ENCODE data around the gene NINL.

The NINL gene

GRCh38 chr20:25526446-25526845 lies 58.9 kb downstream of the NINL start:
- no peak for DNase-seq
- Histone ChIP-seq H3K18ac (ENCODE audit: low read length) (no peak overlapping the region), H2BK120ac (ENCODE audit: low read depth, low read length) (no peak overlapping the region), H3K56ac (ENCODE audit: low read length) (no peak overlapping the region), H3K4ac (ENCODE audit: low read depth, low read length) (no peak overlapping the region), H4K5ac (ENCODE audit: low read length) (no peak overlapping the region), H3K27me3 (ENCODE audit: insufficient read depth, low read length, poor library complexity) (no peaks in the 10 kb centered on the region), H3K27ac (ENCODE audit: low read depth, low read length) (no peak overlapping the region), H4K8ac (ENCODE audit: low read depth, low read length) (no peak overlapping the region), H3K9ac (ENCODE audit: low read length) (no peak overlapping the region), H2BK15ac (replicated peaks; ENCODE audit: low read depth) (no peak overlapping the region), H3K79me1 (ENCODE audit: low read length) (peaks cover 12% of the 10 kb centered on the region), H3K4me3 (ENCODE audit: low read length) (no peak overlapping the region), H3K36me3 (ENCODE audit: control insufficient read depth, insufficient read depth, low read length) (peaks cover 5% of the 10 kb centered on the region), H3K4me2 (ENCODE audit: low read length) (no peak overlapping the region), H3K79me2 (ENCODE audit: control insufficient read depth, insufficient read depth, low read length) (peaks cover 8% of the 10 kb centered on the region), H2AK5ac (ENCODE audit: low read length) (no peak overlapping the region), H2BK5ac (ENCODE audit: low read length) (no peak overlapping the region), H3K4me1 (ENCODE audit: control insufficient read depth, low read depth, low read length) (no peaks in the 10 kb centered on the region), H3K23ac (ENCODE audit: low read length) (no peak overlapping the region)
- no CpG with 5 or more reads among the region's 9 CpGs for WGBS (ENCODE audit: extremely low coverage, insufficient coverage, low lambda C conversion rate)

DNA sequence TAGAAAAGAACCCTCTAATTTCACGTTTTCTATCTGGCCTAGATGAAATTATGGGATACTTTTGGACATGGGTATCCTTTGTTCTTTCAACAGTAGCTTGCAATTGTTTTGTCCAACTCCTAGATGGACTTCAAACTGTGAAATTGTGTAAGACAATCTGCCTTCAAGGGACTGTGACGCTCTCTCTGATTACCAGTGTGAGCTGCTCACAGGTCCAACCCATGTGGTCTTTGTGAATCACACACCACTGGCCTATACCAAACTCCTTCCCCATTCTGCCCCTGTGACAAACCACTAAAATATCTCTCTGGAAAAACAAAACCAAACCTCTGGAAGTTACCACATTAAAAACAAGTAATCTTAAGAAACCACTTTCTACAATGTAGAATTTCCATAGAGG lies 59.5 kb downstream of the NINL start:
- Histone ChIP-seq H3K79me2 (ENCODE audit: control insufficient read depth, insufficient read depth, low read length) (peaks cover 8% of the 10 kb centered on the region), H3K4me1 (ENCODE audit: control insufficient read depth, low read depth, low read length) (no peaks in the 10 kb centered on the region), H3K9ac (ENCODE audit: low read length) (no peak overlapping the region), H3K36me3 (ENCODE audit: control insufficient read depth, insufficient read depth, low read length) (peaks cover 6% of the 10 kb centered on the region), H4K5ac (ENCODE audit: low read length) (no peak overlapping the region), H3K56ac (ENCODE audit: low read length) (no peak overlapping the region), H2BK15ac (replicated peaks; ENCODE audit: low read depth) (no peak overlapping the region), H4K8ac (ENCODE audit: low read depth, low read length) (no peak overlapping the region), H3K18ac (ENCODE audit: low read length) (no peak overlapping the region), H3K4me3 (ENCODE audit: low read length) (no peak overlapping the region), H2AK5ac (ENCODE audit: low read length) (no peak overlapping the region), H3K27me3 (ENCODE audit: insufficient read depth, low read length, poor library complexity) (no peaks in the 10 kb centered on the region), H3K27ac (ENCODE audit: low read depth, low read length) (no peak overlapping the region), H3K79me1 (ENCODE audit: low read length) (peaks cover 12% of the 10 kb centered on the region), H3K4me2 (ENCODE audit: low read length) (no peak overlapping the region), H3K4ac (ENCODE audit: low read depth, low read length) (no peak overlapping the region), H3K23ac (ENCODE audit: low read length) (no peak overlapping the region), H2BK120ac (ENCODE audit: low read depth, low read length) (no peak overlapping the region), H2BK5ac (ENCODE audit: low read length) (no peak overlapping the region)
- WGBS (ENCODE audit: extremely low coverage, insufficient coverage, low lambda C conversion rate) = no CpG with 5 or more reads among the region's 2 CpGs
- no peak for DNase-seq

DNA sequence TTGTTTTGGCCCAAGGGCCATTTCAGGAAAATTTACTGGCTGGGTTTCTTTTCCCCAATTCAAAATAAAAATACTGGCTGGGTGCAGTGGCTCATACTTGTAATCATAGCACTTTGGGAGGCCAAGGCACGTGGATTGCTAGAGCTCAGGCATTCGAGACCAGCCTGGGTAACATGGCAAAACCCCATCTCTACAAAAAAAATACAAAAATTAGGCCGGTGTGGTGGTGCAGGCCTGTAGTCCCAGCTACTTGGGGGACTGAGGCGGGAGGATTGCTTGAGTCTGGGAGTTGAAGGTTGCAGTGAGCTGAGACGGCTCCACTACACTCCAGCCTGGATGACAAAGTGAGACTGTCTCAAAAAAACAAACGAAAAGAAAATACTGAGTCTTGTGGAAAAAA lies 60.0 kb downstream of the NINL start:
- peaks cover 8% of the 10 kb centered on the region for H3K79me2 ChIP-seq (ENCODE audit: control insufficient read depth, insufficient read depth, low read length)
- H3K27me3 ChIP-seq (ENCODE audit: insufficient read depth, low read length, poor library complexity) = no peaks in the 10 kb centered on the region
- no peak overlapping the region for H2BK15ac ChIP-seq (replicated peaks; ENCODE audit: low read depth)
- no peak overlapping the region for H3K18ac ChIP-seq (ENCODE audit: low read length)
- no peak overlapping the region for H2BK120ac ChIP-seq (ENCODE audit: low read depth, low read length)
- no peak overlapping the region for H3K56ac ChIP-seq (ENCODE audit: low read length)
- no peak overlapping the region for H3K9ac ChIP-seq (ENCODE audit: low read length)
- H3K23ac ChIP-seq (ENCODE audit: low read length) = no peak overlapping the region
- H2BK5ac ChIP-seq (ENCODE audit: low read length) = no peak overlapping the region
- H3K4me1 ChIP-seq (ENCODE audit: control insufficient read depth, low read depth, low read length) = no peaks in the 10 kb centered on the region
- H3K4me2 ChIP-seq (ENCODE audit: low read length) = no peak overlapping the region
- WGBS (ENCODE audit: extremely low coverage, insufficient coverage, low lambda C conversion rate) = no CpG with 5 or more reads among the region's 6 CpGs
- no peak for DNase-seq
- H4K5ac ChIP-seq (ENCODE audit: low read length) = no peak overlapping the region
- H3K36me3 ChIP-seq (ENCODE audit: control insufficient read depth, insufficient read depth, low read length) = peaks cover 6% of the 10 kb centered on the region
- H4K8ac ChIP-seq (ENCODE audit: low read depth, low read length) = no peak overlapping the region
- H3K4ac ChIP-seq (ENCODE audit: low read depth, low read length) = no peak overlapping the region
- no peak overlapping the region for H3K27ac ChIP-seq (ENCODE audit: low read depth, low read length)
- no peak overlapping the region for H2AK5ac ChIP-seq (ENCODE audit: low read length)
- H3K79me1 ChIP-seq (ENCODE audit: low read length) = peaks cover 12% of the 10 kb centered on the region
- H3K4me3 ChIP-seq (ENCODE audit: low read length) = no peak overlapping the region

- Histone ChIP-seq H2BK5ac (ENCODE audit: low read length) (no peak overlapping the region), H3K4me3 (ENCODE audit: low read length) (no peak overlapping the region), H3K27ac (ENCODE audit: low read depth, low read length) (no peak overlapping the region), H4K8ac (ENCODE audit: low read depth, low read length) (no peak overlapping the region), H3K4me1 (ENCODE audit: control insufficient read depth, low read depth, low read length) (no peaks in the 10 kb centered on the region), H2BK120ac (ENCODE audit: low read depth, low read length) (no peak overlapping the region), H3K27me3 (ENCODE audit: insufficient read depth, low read length, poor library complexity) (no peaks in the 10 kb centered on the region), H2BK15ac (replicated peaks; ENCODE audit: low read depth) (no peak overlapping the region), H3K4me2 (ENCODE audit: low read length) (no peak overlapping the region), H3K18ac (ENCODE audit: low read length) (no peak overlapping the region), H3K23ac (ENCODE audit: low read length) (no peak overlapping the region), H3K79me1 (ENCODE audit: low read length) (peaks cover 8% of the 10 kb centered on the region), H3K4ac (ENCODE audit: low read depth, low read length) (no peak overlapping the region), H4K5ac (ENCODE audit: low read length) (no peak overlapping the region), H3K36me3 (ENCODE audit: control insufficient read depth, insufficient read depth, low read length) (peaks cover 6% of the 10 kb centered on the region), H3K56ac (ENCODE audit: low read length) (no peak overlapping the region), H3K79me2 (ENCODE audit: control insufficient read depth, insufficient read depth, low read length) (peaks cover 2% of the 10 kb centered on the region), H3K9ac (ENCODE audit: low read length) (no peak overlapping the region), H2AK5ac (ENCODE audit: low read length) (no peak overlapping the region)
- WGBS (ENCODE audit: extremely low coverage, insufficient coverage, low lambda C conversion rate) = no CpG with 5 or more reads among the region's 2 CpGs
- no peak for DNase-seq
Observed at GRCh38 chr20:25521382-25521781, 63.9 kb downstream of the NINL start.

DNA sequence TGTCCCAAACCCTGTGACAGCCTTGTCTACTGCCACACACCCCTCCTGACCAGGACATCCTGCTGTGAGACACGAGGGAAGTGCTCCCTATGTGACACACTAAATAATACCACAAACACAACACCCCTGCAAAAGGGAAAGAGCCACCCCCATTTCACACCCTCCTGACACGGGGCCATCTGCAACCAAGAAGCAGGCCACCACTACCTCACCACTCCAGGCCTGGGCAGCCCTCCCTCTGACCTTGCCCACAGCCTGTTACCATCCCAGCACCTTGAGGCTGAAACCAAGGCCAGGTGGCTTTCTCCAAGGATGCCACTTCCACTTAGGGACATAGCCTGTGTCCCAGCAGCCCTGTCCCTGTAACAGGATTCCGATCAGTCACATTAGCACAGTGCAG lies 68.2 kb downstream of the NINL start:
- no peak overlapping the region for H2BK15ac ChIP-seq (replicated peaks; ENCODE audit: low read depth)
- H4K8ac ChIP-seq (ENCODE audit: low read depth, low read length) = no peak overlapping the region
- no peaks in the 10 kb centered on the region for H3K4me1 ChIP-seq (ENCODE audit: control insufficient read depth, low read depth, low read length)
- no peak for DNase-seq
- H3K36me3 ChIP-seq (ENCODE audit: control insufficient read depth, insufficient read depth, low read length) = peaks cover 4% of the 10 kb centered on the region
- no peak overlapping the region for H3K18ac ChIP-seq (ENCODE audit: low read length)
- no peak overlapping the region for H3K9ac ChIP-seq (ENCODE audit: low read length)
- H3K27me3 ChIP-seq (ENCODE audit: insufficient read depth, low read length, poor library complexity) = no peaks in the 10 kb centered on the region
- H3K4me2 ChIP-seq (ENCODE audit: low read length) = no peak overlapping the region
- no peak overlapping the region for H3K4ac ChIP-seq (ENCODE audit: low read depth, low read length)
- H4K5ac ChIP-seq (ENCODE audit: low read length) = no peak overlapping the region
- H2BK120ac ChIP-seq (ENCODE audit: low read depth, low read length) = no peak overlapping the region
- no peak overlapping the region for H3K27ac ChIP-seq (ENCODE audit: low read depth, low read length)
- no peak overlapping the region for H3K4me3 ChIP-seq (ENCODE audit: low read length)
- no peaks in the 10 kb centered on the region for H3K79me2 ChIP-seq (ENCODE audit: control insufficient read depth, insufficient read depth, low read length)
- H3K79me1 ChIP-seq (ENCODE audit: low read length) = peaks cover 4% of the 10 kb centered on the region
- H3K56ac ChIP-seq (ENCODE audit: low read length) = no peak overlapping the region
- H2AK5ac ChIP-seq (ENCODE audit: low read length) = no peak overlapping the region
- H3K23ac ChIP-seq (ENCODE audit: low read length) = no peak overlapping the region
- no CpG with 5 or more reads among the region's 3 CpGs for WGBS (ENCODE audit: extremely low coverage, insufficient coverage, low lambda C conversion rate)
- no peak overlapping the region for H2BK5ac ChIP-seq (ENCODE audit: low read length)

- Histone ChIP-seq H3K9ac (ENCODE audit: low read length) (no peak overlapping the region), H4K8ac (ENCODE audit: low read depth, low read length) (no peak overlapping the region), H3K4me3 (ENCODE audit: low read length) (no peak overlapping the region), H3K27me3 (ENCODE audit: insufficient read depth, low read length, poor library complexity) (no peaks in the 10 kb centered on the region), H3K18ac (ENCODE audit: low read length) (no peak overlapping the region), H3K4ac (ENCODE audit: low read depth, low read length) (no peak overlapping the region), H3K4me1 (ENCODE audit: control insufficient read depth, low read depth, low read length) (no peaks in the 10 kb centered on the region), H2BK120ac (ENCODE audit: low read depth, low read length) (no peak overlapping the region), H3K79me1 (ENCODE audit: low read length) (peaks cover 2% of the 10 kb centered on the region), H2BK15ac (replicated peaks; ENCODE audit: low read depth) (no peak overlapping the region), H4K5ac (ENCODE audit: low read length) (no peak overlapping the region), H3K79me2 (ENCODE audit: control insufficient read depth, insufficient read depth, low read length) (no peaks in the 10 kb centered on the region), H3K27ac (ENCODE audit: low read depth, low read length) (no peak overlapping the region), H2AK5ac (ENCODE audit: low read length) (no peak overlapping the region), H2BK5ac (ENCODE audit: low read length) (no peak overlapping the region), H3K56ac (ENCODE audit: low read length) (no peak overlapping the region), H3K36me3 (ENCODE audit: control insufficient read depth, insufficient read depth, low read length) (peaks cover 4% of the 10 kb centered on the region), H3K23ac (ENCODE audit: low read length) (no peak overlapping the region), H3K4me2 (ENCODE audit: low read length) (no peak overlapping the region)
- DNase-seq = peak; percentile 20
- no CpG with 5 or more reads among the region's 2 CpGs for WGBS (ENCODE audit: extremely low coverage, insufficient coverage, low lambda C conversion rate)
Observed at GRCh38 chr20:25514747-25515340, 70.5 kb downstream of the NINL start.

Measured in mesendoderm (in vitro differentiated cells).